ENCODE measurements around the gene C3orf80. TPM values are rescaled to one million over a fixed set of nuclear protein-coding genes. Genes with fewer than 3 reads are reported as not detected.
A peak's percentile ranks its signal among the peaks of the same experiment; 100 is the strongest.

The C3orf80 gene
- polyA plus RNA-seq, 1 donor from 2014 or later: 0.57 TPM

GRCh38 chr3:160221019-160221418, 4.2 kb upstream of the C3orf80 start:
- Histone ChIP-seq H4K20me1 (ENCODE audit: insufficient read depth) (no peaks in the 10 kb centered on the region), H3K9me2 (ENCODE audit: insufficient read depth, low read length) (no peaks in the 10 kb centered on the region), H3F3A (ENCODE audit: insufficient read depth, low read length, poor library complexity, severe bottlenecking) (peaks cover 6% of the 10 kb centered on the region), H3K36me3 (ENCODE audit: insufficient read depth, low read length) (no peaks in the 10 kb centered on the region), H3K79me2 (replicated peaks; ENCODE audit: insufficient read depth, low read length) (no peaks in the 10 kb centered on the region), H3K27ac (ENCODE audit: low read length) (no peak overlapping the region), H3K9me3 (ENCODE audit: low read length) (no peaks in the 10 kb centered on the region), H3K4me2 (ENCODE audit: low read length) (no peak overlapping the region), H3K27me3 (ENCODE audit: insufficient read depth, low read depth, low read length) (peaks cover 36% of the 10 kb centered on the region), H3K9ac (ENCODE audit: low read length) (no peak overlapping the region), H3K4me3 (ENCODE audit: low read length) (no peak overlapping the region), H2AFZ (ENCODE audit: low read depth, low read length) (no peak overlapping the region)
- TF ChIP-seq POLR2AphosphoS5 (IDR thresholded peaks at IDR 0.05): no peak
- no peak for TF ChIP-seq EP300 (conservative IDR thresholded peaks at IDR 0.05; ENCODE audit: poor library complexity, severe bottlenecking)
- TF ChIP-seq RAD21 (conservative IDR thresholded peaks at IDR 0.05): no peak
- TF ChIP-seq MXI1 (conservative IDR thresholded peaks at IDR 0.05; ENCODE audit: poor library complexity, severe bottlenecking): no peak
- no peak for TF ChIP-seq REST (IDR thresholded peaks at IDR 0.05; ENCODE audit: borderline replicate concordance)
- no peak for TF ChIP-seq EZH2 (IDR thresholded peaks at IDR 0.05; ENCODE audit: borderline replicate concordance, insufficient read depth, low read length, poor library complexity, severe bottlenecking)

- TF ChIP-seq CTCF (IDR thresholded peaks at IDR 0.05; ENCODE audit: poor library complexity, severe bottlenecking) (no peak), EP300 (conservative IDR thresholded peaks at IDR 0.05; ENCODE audit: poor library complexity, severe bottlenecking) (no peak), RAD21 (conservative IDR thresholded peaks at IDR 0.05) (no peak), REST (IDR thresholded peaks at IDR 0.05; ENCODE audit: borderline replicate concordance) (no peak), EZH2 (IDR thresholded peaks at IDR 0.05; ENCODE audit: borderline replicate concordance, insufficient read depth, low read length, poor library complexity, severe bottlenecking) (no peak), TAF1 (IDR thresholded peaks at IDR 0.05; ENCODE audit: low read depth) (no peak), MXI1 (conservative IDR thresholded peaks at IDR 0.05; ENCODE audit: poor library complexity, severe bottlenecking) (no peak), POLR2AphosphoS5 (IDR thresholded peaks at IDR 0.05) (no peak), SMC3 (conservative IDR thresholded peaks at IDR 0.05; ENCODE audit: poor library complexity) (no peak)
- Histone ChIP-seq H3K4me2 (ENCODE audit: low read length) (no peak overlapping the region), H3K4me3 (ENCODE audit: low read length) (peak overlapping the region; percentile 75), H2AFZ (ENCODE audit: low read depth, low read length) (no peak overlapping the region), H4K20me1 (ENCODE audit: insufficient read depth) (no peaks in the 10 kb centered on the region), H3K27me3 (ENCODE audit: insufficient read depth, low read depth, low read length) (peaks cover 68% of the 10 kb centered on the region), H3K79me2 (replicated peaks; ENCODE audit: insufficient read depth, low read length) (no peaks in the 10 kb centered on the region), H3K27ac (ENCODE audit: low read length) (no peak overlapping the region), H3K9ac (ENCODE audit: low read length) (no peak overlapping the region), H3K36me3 (ENCODE audit: insufficient read depth, low read length) (no peaks in the 10 kb centered on the region), H3F3A (ENCODE audit: insufficient read depth, low read length, poor library complexity, severe bottlenecking) (peaks cover 6% of the 10 kb centered on the region), H3K9me2 (ENCODE audit: insufficient read depth, low read length) (no peaks in the 10 kb centered on the region), H3K9me3 (ENCODE audit: low read length) (no peaks in the 10 kb centered on the region)
These were observed 966 bp upstream of the C3orf80 start for GRCh38 chr3:160224256-160224655.

Measured in neural cell (in vitro differentiated cells).